Measurements from ENCODE around the gene GSTT2B.
A peak's percentile ranks its signal among the peaks of the same experiment; 100 is the strongest.

- TF ChIP-seq, protein P1, sequence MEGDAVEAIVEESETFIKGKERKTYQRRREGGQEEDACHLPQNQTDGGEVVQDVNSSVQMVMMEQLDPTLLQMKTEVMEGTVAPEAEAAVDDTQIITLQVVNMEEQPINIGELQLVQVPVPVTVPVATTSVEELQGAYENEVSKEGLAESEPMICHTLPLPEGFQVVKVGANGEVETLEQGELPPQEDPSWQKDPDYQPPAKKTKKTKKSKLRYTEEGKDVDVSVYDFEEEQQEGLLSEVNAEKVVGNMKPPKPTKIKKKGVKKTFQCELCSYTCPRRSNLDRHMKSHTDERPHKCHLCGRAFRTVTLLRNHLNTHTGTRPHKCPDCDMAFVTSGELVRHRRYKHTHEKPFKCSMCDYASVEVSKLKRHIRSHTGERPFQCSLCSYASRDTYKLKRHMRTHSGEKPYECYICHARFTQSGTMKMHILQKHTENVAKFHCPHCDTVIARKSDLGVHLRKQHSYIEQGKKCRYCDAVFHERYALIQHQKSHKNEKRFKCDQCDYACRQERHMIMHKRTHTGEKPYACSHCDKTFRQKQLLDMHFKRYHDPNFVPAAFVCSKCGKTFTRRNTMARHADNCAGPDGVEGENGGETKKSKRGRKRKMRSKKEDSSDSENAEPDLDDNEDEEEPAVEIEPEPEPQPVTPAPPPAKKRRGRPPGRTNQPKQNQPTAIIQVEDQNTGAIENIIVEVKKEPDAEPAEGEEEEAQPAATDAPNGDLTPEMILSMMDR (IDR thresholded peaks at IDR 0.05) = no peak
- TF ChIP-seq POLR2A (IDR thresholded peaks at IDR 0.05) = peak; percentile 63
Observed at GRCh38 chr22:23913661-23914353, 47.2 kb downstream of the GSTT2B start.
